Stimulated activated CD4-positive, alpha-beta T cell treated with anti-CD3 and anti-CD28 coated beads, Interleukin-1b, Interleukin-23, amount 100 ng/mL, for 24 hours (primary cell): ENCODE results near the gene G6PC2.
"Not testable (repeated sequence)": the region's sequence is repeated elsewhere in the genome, so short reads cannot be mapped to it uniquely, and the experiment has no call there.

Experiments
- DNase-seq, 4 experiments: peaks; one replicate each; pipeline ENCODE4 v3.0.0-alpha.2; 2020; ENCODE audit warnings: low read depth in 4 of 4, low spot score in 1 of 4

Gene G6PC2, protein sequence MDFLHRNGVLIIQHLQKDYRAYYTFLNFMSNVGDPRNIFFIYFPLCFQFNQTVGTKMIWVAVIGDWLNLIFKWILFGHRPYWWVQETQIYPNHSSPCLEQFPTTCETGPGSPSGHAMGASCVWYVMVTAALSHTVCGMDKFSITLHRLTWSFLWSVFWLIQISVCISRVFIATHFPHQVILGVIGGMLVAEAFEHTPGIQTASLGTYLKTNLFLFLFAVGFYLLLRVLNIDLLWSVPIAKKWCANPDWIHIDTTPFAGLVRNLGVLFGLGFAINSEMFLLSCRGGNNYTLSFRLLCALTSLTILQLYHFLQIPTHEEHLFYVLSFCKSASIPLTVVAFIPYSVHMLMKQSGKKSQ

GRCh38 chr2:168901003-168901402, at the start of gene G6PC2:
Gene G6PC2 (plus strand): TSS chr2:168901291. CDS start chr2:168901332, 41 bp downstream.
- DNase-seq: no peak

GRCh38 chr2:168851674-168852320, 49.3 kb upstream of the G6PC2 start:
- no peak for DNase-seq

- no peak for DNase-seq
Observed at GRCh38 chr2:168852481-168852880, 48.6 kb upstream of the G6PC2 start.

DNA sequence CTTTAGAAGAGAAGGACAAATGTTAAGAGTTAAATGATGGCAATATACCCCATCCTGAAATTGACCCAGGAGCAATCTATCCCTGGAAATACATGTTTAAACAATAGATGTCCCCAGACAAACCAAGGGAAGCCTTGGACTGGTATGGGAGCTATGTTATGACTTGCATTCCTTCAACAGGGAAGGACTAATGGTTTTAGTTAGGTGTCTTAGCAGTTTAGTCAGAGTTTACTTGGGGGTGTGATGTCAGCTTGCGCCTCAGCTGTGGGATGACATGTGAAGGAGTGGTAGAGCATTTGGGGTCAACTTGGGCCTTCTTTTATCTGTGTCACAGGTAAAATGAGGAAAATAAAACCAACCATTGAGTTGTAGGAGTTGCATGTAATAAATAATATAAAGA, 47.6 kb upstream of the G6PC2 start:
- DNase-seq: no peak

GRCh38 chr2:168854651-168855050, 46.4 kb upstream of the G6PC2 start:
- no peak for DNase-seq

- DNase-seq: no peak
Observed at GRCh38 chr2:168855601-168856000, 45.5 kb upstream of the G6PC2 start.

DNA sequence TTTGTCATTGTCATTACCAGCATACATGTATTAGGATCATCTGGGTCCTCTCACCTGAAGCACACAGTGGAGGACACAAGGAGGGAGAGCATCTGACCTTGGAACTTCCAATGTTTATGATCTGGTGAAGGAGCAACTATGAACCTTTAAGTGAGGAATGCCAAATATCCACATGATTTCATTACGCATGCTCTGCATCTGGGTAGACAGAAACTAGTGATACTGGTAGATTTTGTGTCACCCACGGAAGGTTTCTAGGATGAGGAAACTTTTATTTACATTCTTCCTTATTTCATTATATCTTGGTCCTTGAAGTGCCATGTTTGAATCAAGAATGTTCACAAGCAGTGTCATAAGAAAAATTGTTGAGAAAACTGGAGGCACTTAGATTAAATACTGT, 42.9 kb upstream of the G6PC2 start:
- DNase-seq: no peak

DNA sequence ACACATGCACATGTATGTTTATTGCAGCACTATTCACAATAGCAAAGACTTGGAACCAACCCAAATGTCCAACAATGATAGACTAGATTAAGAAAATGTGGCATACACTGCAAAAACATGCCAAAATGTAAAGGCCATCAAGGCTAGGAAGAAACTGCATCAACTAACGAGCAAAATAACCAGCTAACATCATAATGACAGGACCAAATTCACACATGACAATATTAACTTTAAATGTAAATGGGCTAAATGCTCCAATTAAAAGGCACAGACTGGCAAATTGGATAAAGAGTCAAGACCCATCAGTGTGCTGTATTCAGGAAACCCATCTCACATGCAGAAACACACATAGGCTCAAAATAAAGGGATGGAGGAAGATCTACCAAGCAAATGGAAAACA, 33.9 kb upstream of the G6PC2 start:
- DNase-seq: not testable (repeated sequence)

DNA sequence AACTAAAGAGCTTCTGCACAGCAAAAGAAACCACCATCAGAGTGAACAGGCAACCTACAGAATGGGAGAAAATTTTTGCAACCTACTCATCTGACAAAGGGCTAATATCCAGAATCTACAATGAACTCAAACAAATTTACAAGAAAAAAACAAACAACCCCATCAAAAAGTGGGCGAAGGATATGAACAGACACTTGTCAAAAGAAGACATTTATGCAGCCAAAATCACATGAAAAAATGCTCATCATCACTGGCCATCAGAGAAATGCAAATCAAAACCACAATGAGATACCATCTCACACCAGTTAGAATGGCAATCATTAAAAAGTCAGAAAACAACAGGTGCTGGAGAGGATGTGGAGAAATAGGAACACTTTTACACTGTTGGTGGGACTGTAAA, 30.7 kb upstream of the G6PC2 start:
- DNase-seq: not testable (repeated sequence)

- not testable (repeated sequence) for DNase-seq
Observed at GRCh38 chr2:168870824-168871223, 30.3 kb upstream of the G6PC2 start.

DNA sequence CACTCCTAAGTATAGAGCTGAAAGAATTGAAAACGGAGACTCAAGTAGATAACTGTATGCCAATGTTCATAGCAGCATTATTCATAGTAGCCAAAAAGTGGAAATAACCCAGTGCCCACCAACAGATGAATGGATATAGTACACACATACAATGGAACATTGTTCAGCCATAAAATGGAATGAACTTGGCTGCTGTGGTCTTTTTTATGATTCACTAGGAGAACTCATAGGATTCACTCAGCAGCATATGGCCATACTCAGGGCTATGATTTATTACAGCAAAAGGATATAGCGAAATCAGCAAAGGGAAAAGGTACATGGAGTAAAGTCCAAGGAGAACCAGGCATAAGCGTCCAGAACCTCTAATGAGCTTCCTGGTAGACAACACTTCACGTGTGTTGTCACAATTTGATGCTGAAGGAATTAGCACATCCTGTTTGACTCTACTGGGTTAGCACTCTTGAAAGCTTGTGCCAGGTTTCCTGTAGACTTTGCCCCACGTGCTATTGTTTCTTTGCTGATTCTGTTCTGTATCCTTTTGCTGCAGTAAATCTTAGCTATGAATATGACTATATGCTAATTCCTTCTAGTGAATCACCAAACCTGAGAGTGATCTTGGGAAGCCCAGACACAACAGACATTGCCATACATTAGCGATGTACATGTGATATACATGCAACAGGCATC, 26.6 kb upstream of the G6PC2 start:
- no peak for DNase-seq

GRCh38 chr2:168882163-168882562, 18.9 kb upstream of the G6PC2 start:
- DNase-seq: not testable (repeated sequence)

DNA sequence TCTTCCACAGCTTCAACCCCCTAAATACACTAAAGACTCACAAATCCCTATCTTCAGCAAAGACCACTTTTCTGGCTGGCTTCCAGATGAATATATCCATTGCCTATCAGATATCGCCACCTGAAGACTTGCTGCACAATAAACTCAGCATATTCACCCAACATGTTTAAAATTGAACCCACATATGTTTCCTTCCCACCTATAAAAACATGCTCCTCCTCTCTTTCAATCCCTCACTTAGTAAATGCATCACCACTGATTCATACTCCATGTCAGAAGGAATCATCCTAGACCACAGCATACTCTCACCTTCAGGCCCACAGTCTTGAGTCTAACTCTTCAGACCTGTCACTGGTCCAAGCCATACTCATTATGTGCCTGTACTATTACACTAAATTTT, 16.1 kb upstream of the G6PC2 start:
- no peak for DNase-seq

GRCh38 chr2:168889635-168890005, 11.5 kb upstream of the G6PC2 start:
- no peak for DNase-seq

DNA sequence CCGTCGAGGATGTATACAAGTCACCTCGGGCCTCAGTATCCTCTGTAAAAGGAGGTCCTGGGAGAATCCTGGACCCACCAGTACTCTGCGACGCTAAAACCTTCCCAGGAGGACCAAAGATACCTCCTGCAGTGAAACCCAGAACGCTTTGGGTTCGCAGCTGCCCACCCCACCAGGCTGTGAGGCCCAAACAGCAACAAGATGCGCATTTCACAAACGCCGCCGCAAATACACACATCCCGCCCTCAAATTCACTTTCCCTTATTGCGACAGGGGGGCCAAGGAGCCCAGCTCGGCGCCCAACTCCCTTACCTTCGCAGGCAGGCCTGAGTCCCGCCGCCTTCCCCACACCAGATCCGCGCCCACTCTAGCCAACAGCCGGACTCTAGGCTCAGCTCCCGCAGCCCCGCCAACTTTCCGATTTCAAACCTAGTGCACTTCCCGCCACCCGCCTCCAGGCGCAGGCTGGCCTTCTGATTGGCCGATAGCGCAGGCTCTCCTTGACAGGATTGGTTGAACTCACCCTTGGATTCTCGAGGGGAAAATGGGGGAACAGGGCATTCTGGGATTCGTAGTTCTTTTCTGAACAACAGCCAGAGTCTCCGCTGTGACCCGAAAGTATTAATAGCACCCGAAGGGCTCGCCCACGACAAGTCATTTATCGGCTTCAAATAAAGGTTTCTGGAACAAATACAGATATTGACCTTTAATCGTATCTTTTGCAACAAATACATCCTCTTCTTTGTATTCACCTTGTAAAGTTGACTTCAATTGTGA, 10.9 kb upstream of the G6PC2 start, which contains the start of gene SPC25:
SPC25 (minus strand) TSS at position 425 of the 777 bp plus-strand sequence. CDS start 911 bp downstream, outside the sequence.
- peak; percentile 57 to 85 (median 68) for DNase-seq

GRCh38 chr2:168892327-168892726, 8.8 kb upstream of the G6PC2 start:
- DNase-seq: no peak

DNA sequence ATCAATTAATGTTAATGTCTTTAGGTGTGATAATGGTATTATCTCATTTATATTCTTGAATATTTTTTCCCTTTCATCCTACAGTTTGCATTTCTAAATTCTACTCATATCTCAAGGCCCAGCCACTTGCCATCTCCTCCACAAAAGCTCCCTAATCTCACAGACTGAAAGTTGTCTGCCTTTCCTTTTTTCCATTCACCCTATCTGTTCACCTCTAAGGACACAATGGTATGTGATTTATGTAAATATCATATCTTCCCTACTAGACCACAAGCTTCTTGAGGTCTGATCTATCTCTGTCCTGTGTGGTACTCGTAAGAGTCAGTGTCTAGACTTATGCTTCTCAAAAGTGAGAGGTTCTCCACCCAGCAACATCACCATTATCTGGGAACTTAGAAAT, 7.0 kb upstream of the G6PC2 start:
- no peak for DNase-seq

DNA sequence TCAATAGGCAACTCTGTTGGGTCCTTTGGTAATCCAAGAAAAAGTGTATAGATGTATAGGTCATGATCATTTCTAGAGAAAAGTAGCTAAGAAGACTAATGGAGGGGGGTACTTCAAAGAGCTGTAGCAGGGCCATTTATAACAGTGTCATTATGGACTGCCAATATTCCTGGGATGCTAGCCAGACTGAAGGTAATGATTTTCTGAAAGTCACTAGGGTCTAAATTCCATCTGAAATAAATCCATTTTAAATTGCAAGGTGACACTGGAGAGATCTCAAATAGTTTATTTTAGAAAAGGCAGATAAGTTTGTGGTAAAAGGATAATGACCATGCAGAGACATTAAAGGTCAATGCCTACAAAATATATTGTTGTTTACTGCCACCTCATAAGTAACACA, 6.4 kb upstream of the G6PC2 start:
- DNase-seq: no peak

- no peak for DNase-seq
Observed at GRCh38 chr2:168895771-168896170, 5.3 kb upstream of the G6PC2 start.

DNA sequence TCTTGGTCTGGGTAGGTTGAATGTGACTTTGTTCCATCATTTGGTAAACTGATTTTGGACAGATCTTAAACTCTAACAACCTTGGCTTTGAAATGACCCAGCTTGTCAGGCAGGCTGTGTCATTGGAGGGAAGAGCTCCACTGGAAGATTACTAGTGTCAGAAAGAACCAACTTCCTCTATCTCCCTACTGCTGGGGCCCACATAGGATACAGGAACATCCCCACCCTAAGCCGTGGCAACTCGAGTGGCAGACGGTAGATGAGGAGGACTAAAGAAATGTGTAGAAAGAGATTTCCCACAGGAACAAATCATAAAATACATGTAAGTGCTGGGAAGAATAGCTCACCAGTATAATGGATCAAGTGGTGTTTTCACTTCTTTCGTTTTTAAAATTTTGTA, 4.3 kb upstream of the G6PC2 start:
- no peak for DNase-seq

DNA sequence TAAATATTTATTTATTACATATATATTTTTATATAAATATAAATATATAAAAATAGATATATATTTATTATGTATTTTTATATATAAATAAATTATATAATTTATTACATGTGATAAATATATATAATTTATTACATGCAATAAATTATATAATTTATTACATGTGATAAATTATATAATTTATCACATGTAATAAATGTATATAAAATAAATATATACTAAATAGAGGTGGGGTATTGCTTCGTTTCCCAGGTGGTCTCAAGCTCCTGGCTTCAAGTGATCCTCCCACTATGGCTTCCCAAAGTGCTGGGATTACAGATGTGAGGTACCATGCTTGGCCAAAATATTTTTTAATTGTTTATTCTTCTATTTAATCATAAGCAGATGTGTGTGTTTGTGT, 3.6 kb upstream of the G6PC2 start:
- no peak for DNase-seq
